HEK293 (cell line): Measurements from ENCODE around the gene GTF2A1L.

ENCODE experiments used
- CTCF ChIA-PET: fragments of 350-600 bp; formaldehyde crosslinking; extraction: SDS; loops from one replicate; lab custom pipeline; 2021; ENCODE audit warnings: antibody characterized with exemption; lab: Yijun Ruan, JAX
- POLR2A ChIA-PET: fragments of 300-600 bp; formaldehyde crosslinking; extraction: SDS; loops from one replicate; lab custom pipeline; 2020; ENCODE audit warnings: antibody characterized with exemption, inconsistent platforms; lab: Yijun Ruan, JAX
- H3K27ac ChIP-seq: fragments of 200-500 bp; sonication (Bioruptor generic); 2 replicates; pipeline ENCODE4 v1.5.1; 2014; ENCODE audit warnings: low read depth, low read length, control low read depth, inconsistent platforms; ENCODE audit errors: extremely low read depth
- H3K36me3 ChIP-seq, 2 experiments: fragments of 200-500 bp in 1 of 2; sonication (Bioruptor generic) in 1 of 2; 1 replicate in 1 of 2; 2 replicates in 1 of 2; pipeline ENCODE4 v1.5.1; 2014 to 2017; ENCODE audit warnings: inconsistent platforms in 2 of 2, low read length in 2 of 2; ENCODE audit not compliant: control insufficient read depth in 2 of 2, insufficient read depth in 1 of 2
- H3K4me1 ChIP-seq: fragments of 200-500 bp; sonication (Bioruptor generic); 2 replicates; pipeline ENCODE4 v1.5.1; 2014; ENCODE audit warnings: mild to moderate bottlenecking, low read length, inconsistent platforms; ENCODE audit not compliant: control insufficient read depth, insufficient read depth
- H3K4me3 ChIP-seq: 2 replicates; pipeline ENCODE4 v1.5.1; 2011; ENCODE audit warnings: low read depth, mild to moderate bottlenecking, control low read depth, low read length, moderate library complexity
- H3K9me3 ChIP-seq: fragments of 200-500 bp; sonication (Bioruptor generic); 2 replicates; pipeline ENCODE4 v1.5.1; 2014; ENCODE audit warnings: low read depth, low read length, inconsistent platforms; ENCODE audit not compliant: control insufficient read depth, insufficient read depth
- BCL11B ChIP-seq: fragments of 450-650 bp; formaldehyde crosslinking; IDR thresholded peaks from 2 replicates; pipeline ENCODE4 v1.5.1; 2016; ENCODE audit warnings: low read depth, missing biosample characterization, missing genetic modification characterization
- FEZF1 ChIP-seq: fragments of 450-650 bp; formaldehyde crosslinking; IDR thresholded peaks from 2 replicates; pipeline ENCODE4 v1.5.1; 2016; ENCODE audit warnings: missing biosample characterization, missing genetic modification characterization
- MEIS1 ChIP-seq: sonication (generic); formaldehyde crosslinking; IDR thresholded peaks from 2 replicates; pipeline ENCODE4 v1.8.1; 2022; ENCODE audit warnings: missing genetic modification reagents, mild to moderate bottlenecking, borderline replicate concordance
- PRDM2 ChIP-seq: fragments of 450-650 bp; formaldehyde crosslinking; IDR thresholded peaks from 2 replicates; pipeline ENCODE4 v1.5.1; 2016; ENCODE audit warnings: missing biosample characterization, missing genetic modification characterization, borderline replicate concordance
- PRDM4 ChIP-seq: fragments of 450-650 bp; formaldehyde crosslinking; IDR thresholded peaks from 2 replicates; pipeline ENCODE4 v1.5.1; 2017; ENCODE audit warnings: missing biosample characterization, missing genetic modification characterization
- SETDB1 ChIP-seq: IDR thresholded peaks from one replicate; pipeline ENCODE4 v1.6.1; 2017; ENCODE audit warnings: mild to moderate bottlenecking, low read length, moderate library complexity, mixed read lengths; ENCODE audit not compliant: insufficient read length
- TSHZ1 ChIP-seq: fragments of 450-650 bp; formaldehyde crosslinking; IDR thresholded peaks from 2 replicates; pipeline ENCODE4 v1.5.1; 2016; ENCODE audit warnings: missing biosample characterization, missing genetic modification characterization, borderline replicate concordance
- ZFP37 ChIP-seq: fragments of 450-650 bp; formaldehyde crosslinking; IDR thresholded peaks from 2 replicates; pipeline ENCODE4 v1.5.1; 2016; ENCODE audit warnings: missing biosample characterization, missing genetic modification characterization
- ZFP41 ChIP-seq: fragments of 450-650 bp; formaldehyde crosslinking; IDR thresholded peaks from 2 replicates; pipeline ENCODE4 v1.5.1; 2016; ENCODE audit warnings: missing biosample characterization, missing genetic modification characterization, borderline replicate concordance
- ZNF214 ChIP-seq: fragments of 450-650 bp; formaldehyde crosslinking; IDR thresholded peaks from 2 replicates; pipeline ENCODE4 v1.5.1; 2017; ENCODE audit warnings: missing biosample characterization, mild to moderate bottlenecking, missing genetic modification characterization, borderline replicate concordance
- ZNF239 ChIP-seq: fragments of 450-650 bp; formaldehyde crosslinking; IDR thresholded peaks from 2 replicates; pipeline ENCODE4 v1.5.1; 2016; ENCODE audit warnings: missing biosample characterization, missing genetic modification characterization
- ZNF24 ChIP-seq: fragments of 450-650 bp; formaldehyde crosslinking; IDR thresholded peaks from 2 replicates; pipeline ENCODE4 v1.5.1; 2016; ENCODE audit warnings: missing biosample characterization, missing genetic modification characterization
- ZNF335 ChIP-seq: fragments of 450-650 bp; formaldehyde crosslinking; conservative IDR thresholded peaks from 2 replicates; pipeline ENCODE4 v1.5.1; 2016; ENCODE audit warnings: missing biosample characterization, missing genetic modification characterization
- ZNF391 ChIP-seq: fragments of 450-650 bp; formaldehyde crosslinking; IDR thresholded peaks from 2 replicates; pipeline ENCODE4 v1.5.1; 2016; ENCODE audit warnings: low read depth, missing biosample characterization, missing genetic modification characterization, borderline replicate concordance
- ZNF488 ChIP-seq: fragments of 450-650 bp; formaldehyde crosslinking; IDR thresholded peaks from 2 replicates; pipeline ENCODE4 v1.5.1; 2016; ENCODE audit warnings: missing biosample characterization, missing genetic modification characterization
- ZNF501 ChIP-seq: fragments of 450-650 bp; formaldehyde crosslinking; IDR thresholded peaks from 2 replicates; pipeline ENCODE4 v1.5.1; 2016; ENCODE audit warnings: missing biosample characterization, missing genetic modification characterization
- ZSCAN5A ChIP-seq: fragments of 450-650 bp; formaldehyde crosslinking; IDR thresholded peaks from 2 replicates; pipeline ENCODE4 v1.5.1; 2016; ENCODE audit warnings: missing biosample characterization, missing genetic modification characterization
- ZXDB ChIP-seq: fragments of 450-650 bp; formaldehyde crosslinking; IDR thresholded peaks from 2 replicates; pipeline ENCODE4 v1.5.1; 2016; ENCODE audit warnings: missing biosample characterization, missing genetic modification characterization

Gene GTF2A1L

GRCh38 chr2:48723129-48723528, 105.5 kb downstream of the GTF2A1L start (continued):
- no peak for TF ChIP-seq TSHZ1
- TF ChIP-seq ZNF488: no peak
- no peak for TF ChIP-seq ZFP41 (tag by site-specific recombination)
- no peak for TF ChIP-seq ZFP37 (tag by site-specific recombination)
- no peak for TF ChIP-seq ZNF501
- TF ChIP-seq, all 188 proteins: peak for 0

GRCh38 chr2:48724278-48724677, 106.6 kb downstream of the GTF2A1L start:
- Histone ChIP-seq H3K27ac (no peak overlapping the region), H3K4me1 (peaks cover 7% of the 10 kb centered on the region), H3K36me3 (no peaks in the 10 kb centered on the region), H3K9me3 (no peaks in the 10 kb centered on the region), H3K4me3 (no peak overlapping the region)
- CTCF ChIA-PET: interaction anchor here (0.7 kb wide), 1 partner anchor 25 kb away, joined by 3 read pairs; no protein-coding TSS in a partner anchor
- TF ChIP-seq BCL11B (no peak), ZNF214 (tag by site-specific recombination) (no peak), PRDM4 (tag by site-specific recombination) (no peak), ZXDB (tag by site-specific recombination) (no peak)
- POLR2A ChIA-PET: no interaction called here

GRCh38 chr2:48725696-48726494, 108.2 kb downstream of the GTF2A1L start:
- no peak overlapping the region for H3K27ac ChIP-seq
- no peaks in the 10 kb centered on the region for H3K9me3 ChIP-seq
- ChIA-PET CTCF (interaction anchor here (1.2 kb wide), 1 partner anchor 10 kb away, joined by 3 read pairs; no protein-coding TSS in a partner anchor), POLR2A (no interaction called here)
- peaks cover 10% of the 10 kb centered on the region for H3K4me1 ChIP-seq
- no peaks in the 10 kb centered on the region for H3K36me3 ChIP-seq
- no peak overlapping the region for H3K4me3 ChIP-seq
- no peak for TF ChIP-seq ZNF391 (tag by site-specific recombination)
- TF ChIP-seq ZNF24: no peak
- no peak for TF ChIP-seq FEZF1 (tag by site-specific recombination)
- TF ChIP-seq ZSCAN5A (tag by site-specific recombination): no peak
- no peak for TF ChIP-seq ZNF335
- TF ChIP-seq SETDB1: no peak
- no peak for TF ChIP-seq PRDM2 (tag by site-specific recombination)
- no peak for TF ChIP-seq MEIS1 (CRISPR knock-in tag)
- TF ChIP-seq ZNF239 (tag by site-specific recombination): no peak
